Liver (tissue), 9 donors: ENCODE results near the gene CDC42EP1. TPM values are rescaled to one million over a fixed set of nuclear protein-coding genes. Genes with fewer than 3 reads are reported as not detected.

ENCODE experiments used
- DNase-seq: peaks from one replicate; pipeline ENCODE4 v3.0.0-alpha.2; 2017; ENCODE audit warnings: low spot score
- H3K27ac ChIP-seq, 2 donors: one replicate each; pipeline ENCODE4 v1.7.0; 2013; ENCODE audit warnings: inconsistent platforms in 2 of 2, low read length in 2 of 2, control low read depth in 1 of 2, low read depth in 1 of 2, mild to moderate bottlenecking in 1 of 2
- H3K27me3 ChIP-seq, 4 donors: one replicate each; pipeline versions ENCODE4 v1.6.1 to v1.7.0; 2013; ENCODE audit warnings: low read length in 3 of 4, inconsistent platforms in 1 of 4, mild to moderate bottlenecking in 1 of 4, moderate library complexity in 1 of 4; ENCODE audit not compliant: control insufficient read depth in 4 of 4, insufficient read depth in 4 of 4
- H3K36me3 ChIP-seq, 4 donors: one replicate each; pipeline versions ENCODE4 v1.6.1 to v1.7.0; 2013; ENCODE audit warnings: low read length in 3 of 4, mild to moderate bottlenecking in 3 of 4, low read depth in 1 of 4, moderate library complexity in 1 of 4; ENCODE audit not compliant: control insufficient read depth in 4 of 4, insufficient read depth in 3 of 4
- H3K4me1 ChIP-seq, 4 donors: one replicate each; pipeline versions ENCODE4 v1.6.1 to v1.7.0; 2013; ENCODE audit warnings: low read length in 3 of 4, mild to moderate bottlenecking in 3 of 4, moderate library complexity in 1 of 4; ENCODE audit not compliant: control insufficient read depth in 4 of 4, insufficient read depth in 4 of 4
- H3K4me3 ChIP-seq, 3 donors: one replicate each; pipeline versions ENCODE4 v1.6.1 to v1.7.0; 2013; ENCODE audit warnings: low read length in 3 of 3, control low read depth in 1 of 3, low read depth in 1 of 3, mild to moderate bottlenecking in 1 of 3
- H3K9ac ChIP-seq, 2 donors: one replicate each; pipeline ENCODE4 v1.7.0; 2013; ENCODE audit warnings: low read length in 2 of 2, mild to moderate bottlenecking in 2 of 2, moderate library complexity in 2 of 2, control low read depth in 1 of 2, low read depth in 1 of 2
- H3K9me3 ChIP-seq, 4 donors: one replicate each; pipeline versions ENCODE4 v1.6.1 to v1.7.0; 2013; ENCODE audit warnings: low read length in 3 of 4; ENCODE audit not compliant: control insufficient read depth in 4 of 4
- ATF3 ChIP-seq: IDR thresholded peaks from 2 replicates; pipeline ENCODE4 v1.6.1; 2016; ENCODE audit warnings: antibody characterized with exemption
- EGR1 ChIP-seq, 2 donors: IDR thresholded peaks; 2 replicates each; pipeline ENCODE4 v1.6.1; 2016 to 2018; ENCODE audit warnings: antibody characterized with exemption in 2 of 2, low read depth in 2 of 2
- FOXA1 ChIP-seq: IDR thresholded peaks from 2 replicates; pipeline ENCODE4 v1.6.1; 2016; ENCODE audit warnings: antibody characterized with exemption
- FOXA2 ChIP-seq: IDR thresholded peaks from 2 replicates; pipeline ENCODE4 v1.6.1; 2016; ENCODE audit warnings: antibody characterized with exemption
- GABPA ChIP-seq, 2 donors: IDR thresholded peaks in 1 of 2; conservative IDR thresholded peaks in 1 of 2; 2 replicates each; pipeline ENCODE4 v1.6.1; 2016; ENCODE audit warnings: antibody characterized with exemption in 2 of 2, mild to moderate bottlenecking in 1 of 2, moderate library complexity in 1 of 2
- HNF4A ChIP-seq, 2 donors: conservative IDR thresholded peaks; 2 replicates each; pipeline ENCODE4 v1.6.1; 2016; ENCODE audit warnings: antibody characterized with exemption in 2 of 2, mild to moderate bottlenecking in 2 of 2
- HNF4G ChIP-seq: IDR thresholded peaks from 2 replicates; pipeline ENCODE4 v1.6.1; 2016; ENCODE audit warnings: antibody characterized with exemption
- JUND ChIP-seq, 2 donors: IDR thresholded peaks; 2 replicates each; pipeline ENCODE4 v1.6.1; 2016; ENCODE audit warnings: antibody characterized with exemption in 2 of 2
- MAX ChIP-seq: IDR thresholded peaks from 2 replicates; pipeline ENCODE4 v1.6.1; 2016; ENCODE audit warnings: antibody characterized with exemption
- NR2F2 ChIP-seq: IDR thresholded peaks from 2 replicates; pipeline ENCODE4 v1.6.1; 2016; ENCODE audit warnings: antibody characterized with exemption
- RAD21 ChIP-seq, 2 donors: IDR thresholded peaks; 2 replicates each; pipeline ENCODE4 v1.6.1; 2016; ENCODE audit warnings: antibody characterized with exemption in 2 of 2, mild to moderate bottlenecking in 2 of 2
- REST ChIP-seq: IDR thresholded peaks from 2 replicates; pipeline ENCODE4 v1.6.1; 2016; ENCODE audit warnings: antibody characterized with exemption, mild to moderate bottlenecking
- RXRA ChIP-seq, 2 donors: IDR thresholded peaks; 2 replicates each; pipeline ENCODE4 v1.6.1; 2017 to 2018; ENCODE audit warnings: antibody characterized with exemption in 2 of 2, mild to moderate bottlenecking in 1 of 2
- SP1 ChIP-seq: IDR thresholded peaks from 2 replicates; pipeline ENCODE4 v1.6.1; 2018; ENCODE audit warnings: antibody characterized with exemption, mild to moderate bottlenecking
- TAF1 ChIP-seq: conservative IDR thresholded peaks from 2 replicates; pipeline ENCODE4 v1.6.1; 2016; ENCODE audit warnings: antibody characterized with exemption, mild to moderate bottlenecking
- YY1 ChIP-seq: IDR thresholded peaks from 2 replicates; pipeline ENCODE4 v1.6.1; 2016; ENCODE audit warnings: antibody characterized with exemption, mild to moderate bottlenecking
- ZBTB33 ChIP-seq: IDR thresholded peaks from 2 replicates; pipeline ENCODE4 v1.6.1; 2016; ENCODE audit warnings: antibody characterized with exemption
- WGBS: extraction: QIAGEN DNeasy Blood & Tissue Kit; methylation state at CpG from one replicate; pipeline ENCODE4 v1.1.7; 2013; 5-methylcytosine and 5-hydroxymethylcytosine counted together
- polyA plus RNA-seq, 2 donors: library from polyadenylated mRNA; stranded (reverse) in 1 of 2; unstranded in 1 of 2; fragments of 200-250 nt in 1 of 2; fragments of >200 nt in 1 of 2; fragmentation: Nextera tagmentation in 1 of 2; extraction: Ambion mirVana in 1 of 2; gene quantifications; one replicate each; pipeline versions ENCODE4 v1.2.1 to v1.2.3, GENCODE V29; 2013 to 2015
- total RNA-seq, 2 donors: library from RNA; depleted of rRNA; stranded (reverse); fragments of >200 nt; gene quantifications; one replicate each; pipeline ENCODE4 v1.2.3, GENCODE V29; 2014
- donor health status: healthy.
- donor health status: healthy.
- donor health status: healthy.
- donor health status: healthy.
- donor health status: healthy.

CDC42EP1 gene
- total and polyA plus RNA-seq, 4 donors: 10.2 to 66.6 (median 31.2) TPM

- peak overlapping the region in 1 of 2 donors; percentile 48 for H3K9ac ChIP-seq
- WGBS: 6% methylated on average over 63 of the region's 63 CpGs
- no peak for TF ChIP-seq GABPA (IDR thresholded peaks at IDR 0.05 in 1 of 2, conservative IDR thresholded peaks at IDR 0.05 in 1 of 2)
- peak; percentile 29 for TF ChIP-seq RXRA (IDR thresholded peaks at IDR 0.05)
- peak; percentile 37 to 53 for TF ChIP-seq HNF4A (conservative IDR thresholded peaks at IDR 0.05)
- H3K36me3 ChIP-seq: peaks cover 0 to 5% (median 2%) of the 10 kb centered on the region in 4 donors
- no peaks in the 10 kb centered on the region for H3K27me3 ChIP-seq
- no peaks in the 10 kb centered on the region for H3K9me3 ChIP-seq
- peak overlapping the region; percentile 61 to 90 (median 67) for H3K4me3 ChIP-seq
- peaks cover 0 to 18% (median 9%) of the 10 kb centered on the region in 4 donors for H3K4me1 ChIP-seq
- H3K27ac ChIP-seq: peak overlapping the region; percentile 20 to 66
- DNase-seq: no peak
These were observed 41.6 kb upstream of the CDC42EP1 start for GRCh38 chr22:37518509-37519267.

GRCh38 chr22:37519268-37520195 is 40.7 kb upstream of the CDC42EP1 start, which contains the start of gene CARD10:
Gene CARD10 (minus strand): TSS chr22:37519415. CDS start chr22:37519200, 215 bp downstream.
- Histone ChIP-seq H3K27ac (peak within 1 kb of the TSS; percentile 20 to 66), H3K4me3 (peak within 1 kb of the TSS; percentile 61 to 90 (median 67)), H3K9ac (peak within 1 kb of the TSS in 1 of 2 donors; percentile 48), H3K27me3 (no peaks in the 10 kb centered on the region), H3K9me3 (no peaks in the 10 kb centered on the region), H3K36me3 (peaks cover 0 to 5% (median 1%) of the 10 kb centered on the region in 4 donors), H3K4me1 (peaks cover 0 to 18% (median 9%) of the 10 kb centered on the region in 4 donors)
- no peak for DNase-seq
- 7% methylated on average over 99 of the region's 99 CpGs for WGBS
- TF ChIP-seq MAX: no peak

GRCh38 chr22:37520776-37521191 is 39.5 kb upstream of the CDC42EP1 start:
- Histone ChIP-seq H3K4me3 (no peak overlapping the region), H3K27me3 (no peaks in the 10 kb centered on the region), H3K36me3 (no peaks in the 10 kb centered on the region), H3K4me1 (peaks cover 0 to 18% (median 9%) of the 10 kb centered on the region in 4 donors), H3K9me3 (no peaks in the 10 kb centered on the region), H3K9ac (no peak overlapping the region), H3K27ac (no peak overlapping the region)
- WGBS: 65% methylated on average over 10 of the region's 10 CpGs
- no peak for DNase-seq
- TF ChIP-seq GABPA (IDR thresholded peaks at IDR 0.05 in 1 of 2, conservative IDR thresholded peaks at IDR 0.05 in 1 of 2) (no peak), ATF3 (no peak), SP1 (no peak), ZBTB33 (no peak), HNF4G (no peak), REST (no peak), FOXA2 (no peak), MAX (no peak), TAF1 (no peak), EGR1 (IDR thresholded peaks at IDR 0.05; ENCODE audit: low read depth in 2 of 2) (no peak), JUND (IDR thresholded peaks at IDR 0.05) (no peak), RAD21 (IDR thresholded peaks at IDR 0.05) (no peak), NR2F2 (no peak), YY1 (no peak), RXRA (IDR thresholded peaks at IDR 0.05) (no peak), FOXA1 (no peak)
